Neuronal stem cell (in vitro differentiated cells): ENCODE measurements around the gene RPN2.

ENCODE experiments used
- DNase-seq: peaks from one replicate; pipeline ENCODE4 v3.0.0-alpha.2; 2013; ENCODE audit warnings: low spot score
- H2AFZ ChIP-seq: one replicate; pipeline ENCODE4 v1.6.1; 2013; ENCODE audit warnings: mild to moderate bottlenecking, low read length, inconsistent platforms
- H2AK5ac ChIP-seq: 2 replicates; pipeline ENCODE4 v1.6.1; 2013; ENCODE audit warnings: low read depth, mild to moderate bottlenecking, inconsistent platforms, low read length, moderate library complexity, mixed read lengths
- H2BK120ac ChIP-seq: 2 replicates; pipeline ENCODE4 v1.6.1; 2013; ENCODE audit warnings: low read depth, mild to moderate bottlenecking, inconsistent platforms, low read length, moderate library complexity, mixed read lengths
- H2BK12ac ChIP-seq: one replicate; pipeline ENCODE4 v1.6.1; 2013; ENCODE audit warnings: low read length, inconsistent platforms
- H2BK15ac ChIP-seq: 2 replicates; pipeline ENCODE4 v1.6.1; 2013; ENCODE audit warnings: mild to moderate bottlenecking, low read length, inconsistent platforms, mixed read lengths
- H2BK5ac ChIP-seq: one replicate; pipeline ENCODE4 v1.6.1; 2013; ENCODE audit warnings: inconsistent platforms, mild to moderate bottlenecking, low read length, moderate library complexity
- H3K14ac ChIP-seq: one replicate; pipeline ENCODE4 v1.6.1; 2013; ENCODE audit warnings: low read length, inconsistent platforms
- H3K18ac ChIP-seq: 2 replicates; pipeline ENCODE4 v1.6.1; 2013; ENCODE audit warnings: low read length, inconsistent platforms
- H3K23ac ChIP-seq: 2 replicates; pipeline ENCODE4 v1.6.1; 2013; ENCODE audit warnings: low read depth, mild to moderate bottlenecking, mixed read lengths, low read length, inconsistent platforms; ENCODE audit not compliant: poor library complexity
- H3K27ac ChIP-seq: replicated peaks from 3 replicates; pipeline ENCODE4 v1.5.1; 2013; ENCODE audit warnings: low read length, inconsistent platforms
- H3K27me3 ChIP-seq, 3 experiments: 2 replicates each; pipeline ENCODE4 v1.6.1; 2013; ENCODE audit warnings: low read length in 3 of 3, mild to moderate bottlenecking in 2 of 3, inconsistent platforms in 1 of 3, low read depth in 1 of 3, mixed read lengths in 1 of 3, moderate library complexity in 1 of 3; ENCODE audit not compliant: control insufficient read depth in 3 of 3, insufficient read depth in 3 of 3
- H3K36me3 ChIP-seq, 2 donors: replicated peaks in 1 of 2; 2 replicates each; pipeline ENCODE4 v1.6.1; 2013; ENCODE audit warnings: low read length in 2 of 2; ENCODE audit not compliant: control insufficient read depth in 2 of 2, insufficient read depth in 2 of 2
- H3K4ac ChIP-seq: 2 replicates; pipeline ENCODE4 v1.6.1; 2013; ENCODE audit warnings: inconsistent platforms, mild to moderate bottlenecking, low read length, moderate library complexity
- H3K4me1 ChIP-seq, 2 donors: 1 replicate in 1 of 2; 2 replicates in 1 of 2; pipeline ENCODE4 v1.6.1; 2013; ENCODE audit warnings: low read length in 2 of 2, low read depth in 1 of 2; ENCODE audit not compliant: control insufficient read depth in 2 of 2, insufficient read depth in 1 of 2
- H3K4me2 ChIP-seq: one replicate; pipeline ENCODE4 v1.6.1; 2013; ENCODE audit warnings: mild to moderate bottlenecking, low read length, inconsistent platforms; ENCODE audit not compliant: insufficient read depth, poor library complexity, severe bottlenecking
- H3K4me3 ChIP-seq, 2 donors: 2 replicates each; pipeline ENCODE4 v1.5.1; 2013; ENCODE audit warnings: low read length in 2 of 2, mild to moderate bottlenecking in 2 of 2, inconsistent platforms in 1 of 2, moderate library complexity in 1 of 2
- H3K79me1 ChIP-seq: one replicate; pipeline ENCODE4 v1.6.1; 2013; ENCODE audit warnings: low read depth, mild to moderate bottlenecking, inconsistent platforms, low read length, moderate library complexity
- H3K9ac ChIP-seq: one replicate; pipeline ENCODE4 v1.6.1; 2013; ENCODE audit warnings: mild to moderate bottlenecking, low read depth, low read length, inconsistent platforms; ENCODE audit not compliant: poor library complexity
- H3K9me3 ChIP-seq, 2 donors: replicated peaks in 1 of 2; 2 replicates each; pipeline versions ENCODE3 to v1.6.1; 2013; ENCODE audit warnings: low read length in 2 of 2, mild to moderate bottlenecking in 2 of 2, inconsistent platforms in 1 of 2, low read depth in 1 of 2, mixed read lengths in 1 of 2, moderate library complexity in 1 of 2; ENCODE audit not compliant: control insufficient read depth in 2 of 2, insufficient read depth in 1 of 2
- H4K8ac ChIP-seq: one replicate; pipeline ENCODE4 v1.6.1; 2013; ENCODE audit warnings: low read depth, mild to moderate bottlenecking, inconsistent platforms, low read length, moderate library complexity
- H4K91ac ChIP-seq: one replicate; pipeline ENCODE4 v1.6.1; 2013; ENCODE audit warnings: low read length, low read depth, mild to moderate bottlenecking, inconsistent platforms; ENCODE audit not compliant: poor library complexity
- WGBS, 2 donors: extraction: QIAGEN DNeasy Blood & Tissue Kit; methylation state at CpG; one replicate each; pipeline ENCODE4 v1.1.7; 2013; ENCODE audit warnings: missing lambda C conversion rate in 2 of 2, mixed read lengths in 1 of 2; ENCODE audit not compliant: insufficient read length in 2 of 2, insufficient replicate concordance in 1 of 2; ENCODE audit errors: extremely low coverage in 2 of 2; 5-methylcytosine and 5-hydroxymethylcytosine counted together

The RPN2 gene

GRCh38 chr20:37247547-37247946, 68.4 kb downstream of the RPN2 start:
- DNase-seq, result no peak
- Histone ChIP-seq H3K4me2 (no peak overlapping the region), H4K91ac (no peak overlapping the region), H3K79me1 (no peaks in the 10 kb centered on the region), H2AFZ (no peak overlapping the region), H3K4ac (no peak overlapping the region), H2BK5ac (no peak overlapping the region), H3K27ac (no peak overlapping the region), H2BK15ac (no peak overlapping the region), H2AK5ac (no peak overlapping the region), H3K4me3 (no peak overlapping the region), H3K14ac (no peak overlapping the region), H3K9ac (no peak overlapping the region), H2BK120ac (no peak overlapping the region), H3K4me1 (peaks cover 31 to 35% of the 10 kb centered on the region in 2 donors), H3K23ac (no peak overlapping the region), H2BK12ac (no peak overlapping the region), H4K8ac (no peak overlapping the region), H3K18ac (peak overlapping the region; percentile 53), H3K27me3 (no peaks in the 10 kb centered on the region), H3K9me3 (no peaks in the 10 kb centered on the region), H3K36me3 (peaks cover 8 to 23% of the 10 kb centered on the region in 2 donors)
- no CpG with 5 or more reads among the region's 1 CpG for WGBS, 2 donors

- Histone ChIP-seq H3K27ac (no peak overlapping the region), H3K14ac (no peak overlapping the region), H3K9ac (no peak overlapping the region), H3K9me3 (peaks cover 0 to under 1% of the 10 kb centered on the region in 2 donors), H4K91ac (no peak overlapping the region), H2BK120ac (no peak overlapping the region), H3K23ac (no peak overlapping the region), H3K4me1 (peaks cover 31% of the 10 kb centered on the region in 2 donors), H2BK5ac (no peak overlapping the region), H3K4ac (no peak overlapping the region), H2BK12ac (no peak overlapping the region), H2AK5ac (no peak overlapping the region), H3K18ac (no peak overlapping the region), H2BK15ac (no peak overlapping the region), H3K4me3 (no peak overlapping the region), H3K36me3 (peaks cover 0 to 5% of the 10 kb centered on the region in 2 donors), H4K8ac (no peak overlapping the region), H3K79me1 (no peaks in the 10 kb centered on the region), H3K27me3 (no peaks in the 10 kb centered on the region), H2AFZ (no peak overlapping the region), H3K4me2 (no peak overlapping the region)
- no CpG with 5 or more reads among the region's 2 CpGs for WGBS, 2 donors
- DNase-seq, result no peak
Observed at GRCh38 chr20:37249304-37249703, 70.2 kb downstream of the RPN2 start.

- Histone ChIP-seq H3K4me2 (no peak overlapping the region), H2AFZ (peak overlapping the region; percentile 75), H4K8ac (no peak overlapping the region), H3K18ac (peak overlapping the region; percentile 89), H2BK120ac (peak overlapping the region; percentile 12), H3K4me1 (peaks cover 13 to 17% of the 10 kb centered on the region in 2 donors), H3K9me3 (peaks cover 2 to 4% of the 10 kb centered on the region in 2 donors), H2AK5ac (peak overlapping the region; percentile 3), H3K36me3 (no peaks in the 10 kb centered on the region), H4K91ac (peak overlapping the region; percentile 86), H3K27ac (peak overlapping the region; percentile 96), H3K9ac (no peak overlapping the region), H2BK12ac (peak overlapping the region; percentile 48), H2BK5ac (peak overlapping the region; percentile 15), H2BK15ac (no peak overlapping the region), H3K27me3 (no peaks in the 10 kb centered on the region), H3K4me3 (no peak overlapping the region), H3K23ac (no peak overlapping the region), H3K14ac (no peak overlapping the region), H3K4ac (peak overlapping the region; percentile 43), H3K79me1 (no peaks in the 10 kb centered on the region)
- no CpG with 5 or more reads among the region's 15 CpGs for WGBS, 2 donors
- no peak for DNase-seq
Observed at GRCh38 chr20:37251825-37252477, 72.8 kb downstream of the RPN2 start.

GRCh38 chr20:37253087-37253486, 74.0 kb downstream of the RPN2 start:
- Histone ChIP-seq H2AFZ (no peak overlapping the region), H2BK5ac (peak overlapping the region; percentile 2), H3K79me1 (no peaks in the 10 kb centered on the region), H2BK15ac (no peak overlapping the region), H3K14ac (no peak overlapping the region), H3K27me3 (no peaks in the 10 kb centered on the region), H3K4ac (peak overlapping the region; percentile 4), H3K4me2 (no peak overlapping the region), H3K9ac (no peak overlapping the region), H3K23ac (no peak overlapping the region), H2BK120ac (peak overlapping the region; percentile 2), H4K8ac (no peak overlapping the region), H4K91ac (no peak overlapping the region), H3K4me3 (no peak overlapping the region), H3K4me1 (peaks cover 13 to 21% of the 10 kb centered on the region in 2 donors), H3K27ac (peak overlapping the region; percentile 96), H3K9me3 (peaks cover 2 to 4% of the 10 kb centered on the region in 2 donors), H3K36me3 (no peaks in the 10 kb centered on the region), H2AK5ac (peak overlapping the region; percentile 29), H3K18ac (peak overlapping the region; percentile 92), H2BK12ac (peak overlapping the region; percentile 64)
- no peak for DNase-seq
- WGBS, 2 donors, result no CpG with 5 or more reads among the region's 12 CpGs
